ENCODE data around the gene TFIP11.

The TFIP11 gene

DNA sequence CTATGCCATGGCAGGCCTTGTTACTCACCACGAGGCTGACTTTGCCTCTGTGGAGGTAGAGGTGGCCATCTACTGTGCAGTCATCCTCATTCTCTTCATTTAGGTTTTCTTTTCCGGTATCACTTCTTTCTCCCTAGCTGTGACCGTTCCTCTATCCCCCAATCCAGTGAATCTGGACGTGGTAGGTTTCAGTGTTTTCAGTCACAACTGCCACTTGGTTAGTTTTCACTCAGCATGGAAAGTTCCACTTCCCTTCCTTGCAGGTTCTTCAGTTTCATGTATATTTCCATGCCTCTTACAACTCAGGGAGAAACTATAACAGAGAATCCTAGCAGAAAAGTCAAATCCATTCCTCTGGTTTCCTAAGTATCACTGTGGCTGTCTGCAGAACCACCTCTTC is 30.6 kb downstream of the TFIP11 start:
- FAIRE-seq (peak; percentile 56), DNase-seq (ENCODE audit: insufficient read length) (no peak)
- no peak for TF ChIP-seq POLR2A (IDR thresholded peaks at IDR 0.05; ENCODE audit: low read depth, low read length)
- no peak for TF ChIP-seq POLR2AphosphoS5 (IDR thresholded peaks at IDR 0.05; ENCODE audit: low read depth, low read length)
- TF ChIP-seq TAF1 (IDR thresholded peaks at IDR 0.05; ENCODE audit: borderline replicate concordance, low read depth, low read length), result no peak

DNA sequence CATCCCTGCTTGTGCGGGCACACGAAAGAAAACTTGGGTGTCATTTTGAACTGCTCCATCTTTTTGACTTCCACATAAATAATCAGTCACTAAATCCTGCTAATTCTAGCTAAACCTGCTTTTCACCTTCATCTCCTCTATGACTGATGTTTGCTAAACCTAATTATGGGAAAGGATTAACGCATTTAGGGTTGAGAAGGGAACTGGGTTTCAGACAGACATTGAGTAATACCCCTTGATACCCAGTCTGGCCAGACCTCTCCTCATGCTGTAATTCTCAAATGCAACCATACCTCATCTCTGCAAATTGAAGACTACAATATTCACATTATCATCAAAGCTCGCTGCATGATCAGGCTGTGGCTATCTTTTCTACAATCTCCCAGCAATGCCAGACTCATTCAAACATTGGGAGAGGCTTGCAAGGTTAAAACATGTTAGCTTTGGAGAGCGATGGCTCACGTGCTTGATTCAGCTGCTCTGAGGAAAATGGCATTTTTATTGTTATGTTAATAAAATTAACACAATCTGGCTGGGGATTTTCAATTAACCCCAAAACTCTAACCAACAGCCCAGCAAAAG is 31.1 kb downstream of the TFIP11 start:
- TF ChIP-seq TAF1 (IDR thresholded peaks at IDR 0.05; ENCODE audit: borderline replicate concordance, low read depth, low read length) (no peak), POLR2AphosphoS5 (IDR thresholded peaks at IDR 0.05; ENCODE audit: low read depth, low read length) (no peak), POLR2A (IDR thresholded peaks at IDR 0.05; ENCODE audit: low read depth, low read length) (no peak)
- FAIRE-seq, result no peak
- no peak for DNase-seq (ENCODE audit: insufficient read length)

DNA sequence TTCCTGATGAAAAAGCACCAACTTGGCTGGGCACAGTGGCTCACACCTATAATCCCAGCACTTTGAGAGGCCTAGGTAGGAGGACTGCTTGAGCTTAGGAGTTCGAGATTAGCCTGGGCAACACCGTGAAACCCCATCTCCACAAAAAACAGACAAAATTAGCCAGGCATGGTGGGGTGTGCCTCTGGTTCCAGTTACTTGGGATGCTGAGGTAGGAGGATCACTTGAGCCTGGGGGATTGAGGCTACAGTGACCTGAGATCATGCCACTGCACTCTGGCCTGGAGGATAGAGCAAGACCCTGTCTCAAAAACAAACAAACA is 31.7 kb downstream of the TFIP11 start:
- TF ChIP-seq POLR2A (IDR thresholded peaks at IDR 0.05; ENCODE audit: low read depth, low read length), result no peak
- no peak for TF ChIP-seq POLR2AphosphoS5 (IDR thresholded peaks at IDR 0.05; ENCODE audit: low read depth, low read length)
- no peak for TF ChIP-seq TAF1 (IDR thresholded peaks at IDR 0.05; ENCODE audit: borderline replicate concordance, low read depth, low read length)
- DNase-seq (ENCODE audit: insufficient read length) (no peak), FAIRE-seq (no peak)

DNA sequence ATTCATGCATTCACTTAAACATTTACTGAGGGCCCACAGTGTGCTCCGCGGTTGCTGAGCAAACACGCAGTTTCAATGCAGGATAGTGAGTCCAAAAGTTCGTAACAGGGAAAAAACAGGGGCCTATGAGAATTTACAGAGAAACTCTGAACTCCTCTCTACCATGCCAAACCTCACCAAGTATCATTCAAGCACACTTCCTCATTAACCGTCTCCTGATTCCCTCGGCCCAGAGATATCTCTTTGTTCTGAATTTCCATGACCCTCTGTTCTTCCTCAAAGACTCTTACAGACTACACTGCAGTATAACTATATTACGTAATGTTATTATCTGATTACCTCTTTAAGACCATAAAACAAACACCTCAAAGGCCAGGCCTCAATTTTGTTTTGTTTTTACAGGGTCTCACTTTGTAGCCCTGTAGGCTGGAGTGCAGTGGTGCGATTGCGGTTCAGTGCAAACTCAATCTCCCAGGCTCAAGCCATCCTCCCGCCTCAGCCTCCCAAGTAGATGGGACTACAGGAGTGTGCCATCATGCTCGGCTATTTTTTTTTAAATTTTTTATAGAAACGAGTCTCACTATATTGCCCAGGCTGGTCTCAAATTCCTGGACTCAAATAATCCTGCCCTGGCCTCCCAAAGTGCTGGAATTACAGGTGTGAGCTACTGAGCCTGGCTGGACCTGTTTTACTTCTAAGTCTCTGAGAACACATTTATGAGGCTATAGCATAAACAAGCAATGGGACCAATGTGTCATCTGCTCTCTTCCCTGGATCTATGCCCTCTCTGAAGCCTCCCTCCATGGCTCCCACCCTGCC is 32.3 kb downstream of the TFIP11 start:
- FAIRE-seq (peak; percentile 24), DNase-seq (ENCODE audit: insufficient read length) (no peak)
- TF ChIP-seq POLR2AphosphoS5 (IDR thresholded peaks at IDR 0.05; ENCODE audit: low read depth, low read length) (no peak), TAF1 (IDR thresholded peaks at IDR 0.05; ENCODE audit: borderline replicate concordance, low read depth, low read length) (no peak), POLR2A (IDR thresholded peaks at IDR 0.05; ENCODE audit: low read depth, low read length) (no peak)

DNA sequence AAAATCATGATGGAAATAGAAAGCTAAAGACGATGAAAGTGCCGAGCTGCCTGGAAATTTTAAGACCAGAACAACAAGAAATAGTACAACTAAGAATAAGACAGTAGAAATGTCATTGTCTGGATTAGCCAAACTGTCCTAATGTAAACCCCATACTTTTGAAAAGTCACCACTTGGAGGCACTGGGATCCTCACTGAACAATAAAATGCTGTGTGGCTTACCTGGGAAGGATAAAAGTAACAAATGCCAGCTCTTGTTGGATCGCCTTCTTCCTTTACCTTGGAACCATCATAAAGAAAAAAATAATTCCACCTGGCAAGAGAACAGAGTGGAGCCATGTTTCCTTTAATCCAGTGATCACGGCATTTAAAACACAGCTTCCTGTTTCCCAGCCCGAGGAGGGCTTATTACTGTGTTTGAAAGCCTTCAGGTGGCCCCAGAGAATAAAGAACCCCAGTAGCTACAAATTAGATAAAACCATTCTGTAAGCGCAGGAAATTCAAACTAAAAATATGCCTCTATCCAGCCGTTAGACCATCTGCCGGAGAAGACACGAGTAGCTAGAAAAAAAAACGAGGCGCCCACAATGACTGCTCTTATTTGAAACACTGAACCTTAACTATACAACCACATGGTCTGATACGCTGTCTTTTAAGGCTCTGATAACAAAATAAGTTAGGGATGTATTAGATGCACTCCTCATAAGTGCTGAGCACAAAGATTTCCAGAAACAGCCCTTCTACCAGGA is 33.1 kb downstream of the TFIP11 start:
- no peak for DNase-seq (ENCODE audit: insufficient read length)
- peak; percentile 66 for FAIRE-seq
- TF ChIP-seq TAF1 (IDR thresholded peaks at IDR 0.05; ENCODE audit: borderline replicate concordance, low read depth, low read length) (no peak), POLR2AphosphoS5 (IDR thresholded peaks at IDR 0.05; ENCODE audit: low read depth, low read length) (no peak), POLR2A (IDR thresholded peaks at IDR 0.05; ENCODE audit: low read depth, low read length) (no peak)

DNA sequence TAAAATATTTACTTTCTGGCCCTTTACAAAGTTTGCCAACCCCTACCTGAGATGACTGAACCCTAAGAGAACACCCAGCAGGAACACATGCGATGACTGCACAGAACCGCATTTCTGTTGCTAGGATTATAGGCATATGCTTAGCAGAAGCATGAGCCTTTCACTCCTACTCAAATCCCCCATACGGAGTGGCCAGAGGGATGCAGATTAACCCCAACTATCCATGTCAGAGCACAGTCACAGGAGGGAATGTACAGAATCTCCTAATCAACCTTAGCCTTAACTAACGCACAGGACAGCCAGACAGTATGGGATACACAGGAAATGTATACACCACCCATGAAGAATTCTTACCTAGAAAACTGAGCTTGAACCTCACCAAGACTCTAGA is 34.9 kb downstream of the TFIP11 start:
- no peak for TF ChIP-seq TAF1 (IDR thresholded peaks at IDR 0.05; ENCODE audit: borderline replicate concordance, low read depth, low read length)
- no peak for TF ChIP-seq POLR2AphosphoS5 (IDR thresholded peaks at IDR 0.05; ENCODE audit: low read depth, low read length)
- no peak for TF ChIP-seq POLR2A (IDR thresholded peaks at IDR 0.05; ENCODE audit: low read depth, low read length)
- DNase-seq (ENCODE audit: insufficient read length) (no peak), FAIRE-seq (no peak)

DNA sequence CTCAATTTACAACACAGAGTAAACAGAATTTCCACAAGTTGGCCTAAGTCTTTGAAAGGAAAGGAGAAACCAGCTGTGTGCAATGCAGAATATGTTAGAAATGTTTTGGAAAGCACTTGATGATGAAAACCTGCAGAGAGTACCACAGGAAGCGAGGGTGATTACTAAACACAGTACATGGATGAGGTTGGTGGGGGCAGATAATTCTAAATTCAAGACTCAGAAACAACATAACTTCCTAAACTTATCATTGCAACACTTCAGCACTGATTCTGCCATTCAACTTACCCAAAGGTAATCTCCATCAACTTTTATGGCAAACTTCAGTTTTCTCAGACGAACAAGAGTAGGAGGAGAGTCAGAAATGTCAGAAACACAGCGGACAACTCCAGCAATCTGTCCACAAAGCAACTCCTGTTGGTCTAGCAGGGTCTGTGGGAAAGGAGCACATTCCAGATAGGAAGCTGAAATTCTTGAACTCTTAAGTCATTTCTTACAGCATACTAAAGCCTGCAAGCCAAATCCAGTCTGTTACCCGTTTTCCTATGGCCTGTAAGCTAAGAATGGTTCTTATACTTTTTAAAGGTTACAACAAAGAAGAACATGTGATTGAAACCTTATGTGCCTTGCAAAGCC is 35.5 kb downstream of the TFIP11 start:
- no peak for TF ChIP-seq TAF1 (IDR thresholded peaks at IDR 0.05; ENCODE audit: borderline replicate concordance, low read depth, low read length)
- TF ChIP-seq POLR2A (IDR thresholded peaks at IDR 0.05; ENCODE audit: low read depth, low read length), result no peak
- TF ChIP-seq POLR2AphosphoS5 (IDR thresholded peaks at IDR 0.05; ENCODE audit: low read depth, low read length), result no peak
- DNase-seq (ENCODE audit: insufficient read length) (no peak), FAIRE-seq (no peak)

DNA sequence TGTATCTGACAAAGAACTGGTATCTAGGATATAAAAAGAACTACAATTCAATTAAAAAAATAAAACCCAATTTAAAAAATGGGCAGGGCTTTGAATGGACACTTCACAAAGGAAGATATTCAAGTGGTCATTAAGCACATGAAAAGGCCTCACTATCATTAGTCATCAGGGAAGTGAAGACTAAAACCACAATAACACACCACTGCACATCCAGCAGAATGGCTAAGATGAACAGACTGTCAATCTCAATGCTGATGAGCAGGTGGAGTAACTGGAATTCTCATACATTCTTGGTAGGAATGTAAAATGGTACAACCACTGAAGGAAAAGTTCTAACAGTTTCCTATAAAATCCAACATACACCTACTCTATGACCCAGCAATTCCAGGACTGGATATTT is 37.6 kb downstream of the TFIP11 start:
- FAIRE-seq (peak; percentile 53), DNase-seq (ENCODE audit: insufficient read length) (no peak)
- no peak for TF ChIP-seq POLR2AphosphoS5 (IDR thresholded peaks at IDR 0.05; ENCODE audit: low read depth, low read length)
- TF ChIP-seq TAF1 (IDR thresholded peaks at IDR 0.05; ENCODE audit: borderline replicate concordance, low read depth, low read length), result no peak
- no peak for TF ChIP-seq POLR2A (IDR thresholded peaks at IDR 0.05; ENCODE audit: low read depth, low read length)

DNA sequence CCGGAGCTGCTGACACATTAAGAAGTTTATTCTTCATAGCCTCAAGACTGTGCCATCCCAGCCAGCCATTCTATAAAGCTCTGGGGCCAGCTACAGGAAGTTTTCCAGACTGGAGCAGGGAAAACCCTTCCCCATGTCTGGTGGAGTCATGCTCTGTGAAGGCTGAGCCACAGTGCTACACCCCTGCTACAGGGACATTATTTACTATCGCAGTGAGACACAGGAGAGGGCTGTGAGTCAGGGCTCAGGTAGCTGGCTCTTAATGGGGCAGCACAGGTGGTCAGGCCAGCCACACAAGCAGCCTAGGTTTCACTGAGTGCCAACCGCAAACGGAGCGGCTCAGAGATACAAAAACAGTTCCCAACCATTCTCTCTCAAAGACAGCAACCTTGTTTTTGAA is 40.8 kb downstream of the TFIP11 start:
- FAIRE-seq, result no peak
- DNase-seq (ENCODE audit: insufficient read length), result no peak
- TF ChIP-seq POLR2AphosphoS5 (IDR thresholded peaks at IDR 0.05; ENCODE audit: low read depth, low read length), result no peak

DNA sequence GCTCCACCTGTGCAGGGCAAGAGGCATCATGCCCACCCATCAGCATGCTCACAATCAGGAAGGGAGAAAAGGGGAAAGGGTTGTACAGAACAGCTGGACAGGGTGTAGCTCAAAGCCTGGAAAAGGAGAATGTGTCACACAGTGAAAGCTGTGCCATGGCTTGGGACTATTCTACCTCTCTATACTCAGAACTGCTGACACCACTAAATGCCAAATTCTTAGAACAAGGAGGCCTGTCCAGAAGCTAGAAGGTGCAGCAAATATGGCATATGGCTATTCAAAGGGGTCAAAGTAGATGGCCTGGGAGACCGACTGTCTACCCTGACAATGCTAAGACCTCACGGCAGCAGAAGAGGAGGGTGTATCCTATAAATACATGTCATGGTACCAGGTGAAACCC is 41.5 kb downstream of the TFIP11 start:
- DNase-seq (ENCODE audit: insufficient read length) (no peak), FAIRE-seq (no peak)
- TF ChIP-seq POLR2A (IDR thresholded peaks at IDR 0.05; ENCODE audit: low read depth, low read length) (no peak), TAF1 (IDR thresholded peaks at IDR 0.05; ENCODE audit: borderline replicate concordance, low read depth, low read length) (no peak), POLR2AphosphoS5 (IDR thresholded peaks at IDR 0.05; ENCODE audit: low read depth, low read length) (no peak)

DNA sequence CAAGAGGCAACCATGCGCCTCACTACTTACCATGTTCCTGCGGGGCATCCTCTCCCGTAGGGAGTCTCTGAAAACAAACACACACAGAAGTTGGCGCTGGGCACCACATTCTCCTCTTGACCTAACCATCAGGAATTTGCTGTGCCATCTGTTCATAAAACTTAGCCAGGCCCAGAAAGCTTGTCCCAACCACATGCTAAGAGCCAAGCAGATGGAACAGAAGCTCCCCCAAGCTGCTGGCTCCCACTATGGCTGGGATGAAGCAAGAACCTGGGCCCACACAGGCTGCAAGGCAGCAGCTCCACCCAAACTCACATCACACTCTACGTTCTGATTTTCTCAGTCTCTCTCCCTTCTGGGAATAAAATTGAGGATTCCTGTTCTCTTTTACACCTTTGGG is 46.1 kb downstream of the TFIP11 start:
- TF ChIP-seq POLR2A (IDR thresholded peaks at IDR 0.05; ENCODE audit: low read depth, low read length) (no peak), POLR2AphosphoS5 (IDR thresholded peaks at IDR 0.05; ENCODE audit: low read depth, low read length) (no peak), TAF1 (IDR thresholded peaks at IDR 0.05; ENCODE audit: borderline replicate concordance, low read depth, low read length) (no peak)
- no peak for DNase-seq (ENCODE audit: insufficient read length)
- no peak for FAIRE-seq
